HCEC 1CT (cell line): ENCODE measurements around the gene KBTBD12.

Source experiments
- DNase-seq: peaks from one replicate; pipeline ENCODE4 v3.0.0-alpha.2; 2017

KBTBD12 gene

DNA sequence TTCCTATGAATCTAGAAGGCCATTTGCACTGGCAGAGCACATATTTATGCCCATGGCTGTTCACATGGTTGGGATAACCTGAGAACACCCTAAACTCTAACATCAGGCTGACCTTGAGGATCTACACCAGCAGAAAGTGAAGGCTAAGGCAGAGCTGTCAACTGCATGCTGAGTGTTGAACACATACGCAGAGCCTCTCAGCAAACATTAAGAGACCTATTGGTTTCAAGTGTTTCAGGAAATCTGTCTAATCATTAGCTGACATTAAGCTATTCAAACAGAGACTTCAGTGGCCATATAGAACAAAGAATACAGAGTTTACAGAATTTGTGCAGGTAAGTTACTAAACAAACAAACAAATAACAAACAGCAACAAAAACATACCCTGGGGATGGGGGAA lies 121.1 kb downstream of the KBTBD12 start:
- DNase-seq, result no peak
